ENCODE results near the gene KRTAP5-10. TPM values are rescaled to one million over a fixed set of nuclear protein-coding genes. Genes with fewer than 3 reads are reported as not detected.

KRTAP5-10 gene
- total RNA-seq, 1 experiment from 2014 or later, result not detected

- no peak overlapping the region for H3K4me3 Mint-ChIP-seq
- H3K4me1 Mint-ChIP-seq, result no peaks in the 10 kb centered on the region
- no peak overlapping the region for H3K27ac Mint-ChIP-seq
- POLR2A ChIA-PET, result no interaction called here
- CTCF ChIA-PET, result interaction anchor here (1.0 to 1.6 kb wide), 2 partner anchors 13 to 61 kb away, joined by 3 to 4 read pairs; no protein-coding TSS in a partner anchor
- H3K27me3 Mint-ChIP-seq (ENCODE audit: low read depth), result peaks cover 8% of the 10 kb centered on the region
- ATAC-seq (no peak), DNase-seq (ENCODE audit: low spot score) (no peak)
- no peak for TF ChIP-seq E2F5 (CRISPR knock-in tag; IDR thresholded peaks at IDR 0.05)
- no peak for TF ChIP-seq ATF6 (CRISPR knock-in tag; IDR thresholded peaks at IDR 0.05)
- TF ChIP-seq ZNF396 (CRISPR knock-in tag; IDR thresholded peaks at IDR 0.05; ENCODE audit: borderline replicate concordance), result no peak
- no peak for TF ChIP-seq ZSCAN18 (CRISPR knock-in tag; IDR thresholded peaks at IDR 0.05)
- TF ChIP-seq NR3C1 (CRISPR knock-in tag; conservative IDR thresholded peaks at IDR 0.05; ENCODE audit: low read depth), result no peak
- no peak for TF ChIP-seq SMAD3 (CRISPR knock-in tag; IDR thresholded peaks at IDR 0.05; ENCODE audit: borderline replicate concordance)
- no peak for TF ChIP-seq ELF4 (CRISPR knock-in tag; IDR thresholded peaks at IDR 0.05; ENCODE audit: low read depth)
- no peak for TF ChIP-seq USF2 (CRISPR knock-in tag; IDR thresholded peaks at IDR 0.05)
- H3K36me3 Mint-ChIP-seq, result no peaks in the 10 kb centered on the region
- H3K9me3 Mint-ChIP-seq, result peaks cover 18% of the 10 kb centered on the region
These were observed 45.8 kb upstream of the KRTAP5-10 start for GRCh38 chr11:71519546-71519945.

- no peak overlapping the region for H3K4me3 Mint-ChIP-seq
- H3K4me1 Mint-ChIP-seq, result 0 out of 2 replicates have a peak, but pooled peaks cover 3% of the 10 kb centered on the region
- DNase-seq (ENCODE audit: low spot score) (no peak), ATAC-seq (no peak)
- no peaks in the 10 kb centered on the region; the same call in 1 of the 2 replicates for H3K36me3 Mint-ChIP-seq
- TF ChIP-seq GRHL2 (CRISPR knock-in tag; IDR thresholded peaks at IDR 0.05; ENCODE audit: insufficient replicate concordance, severe bottlenecking) (no peak), NFE2L1 (CRISPR knock-in tag; IDR thresholded peaks at IDR 0.05) (no peak), USF1 (CRISPR knock-in tag; IDR thresholded peaks at IDR 0.05) (no peak), ZSCAN18 (CRISPR knock-in tag; IDR thresholded peaks at IDR 0.05) (no peak), ZNF263 (CRISPR knock-in tag; IDR thresholded peaks at IDR 0.05; ENCODE audit: low read depth) (no peak), SOX15 (CRISPR knock-in tag; IDR thresholded peaks at IDR 0.05) (no peak)
- peaks cover 18% of the 10 kb centered on the region for H3K27me3 Mint-ChIP-seq (ENCODE audit: low read depth)
- H3K27ac Mint-ChIP-seq, result no peak overlapping the region
- ChIA-PET CTCF (interaction anchor here (0.6 to 1.0 kb wide), 2 partner anchors 38 kb away, joined by 3 to 4 read pairs; no protein-coding TSS in a partner anchor), POLR2A (no interaction called here)
- H3K9me3 Mint-ChIP-seq, result peaks cover 21% of the 10 kb centered on the region
These were observed 40.0 kb upstream of the KRTAP5-10 start for GRCh38 chr11:71525188-71525937.

All from WTC11 (cell line).